SU-DHL-6 (cell line): Measurements from ENCODE around the gene KCNE5.
"Not testable (repeated sequence)": the region's sequence is repeated elsewhere in the genome, so short reads cannot be mapped to it uniquely, and the experiment has no call there.

Experiments
- H2AFZ ChIP-seq: fragments of 200-600 bp; sonication (generic); 2 replicates; pipeline ENCODE4 v1.6.1; 2014; ENCODE audit warnings: low read depth, mild to moderate bottlenecking, moderate library complexity, mixed read lengths, antibody characterized with exemption, low read length; ENCODE audit not compliant: severe bottlenecking
- H3F3A ChIP-seq: fragments of 200-600 bp; shearing (Covaris generic); 2 replicates; pipeline ENCODE4 v1.6.0; 2016; ENCODE audit warnings: antibody characterized with exemption, mild to moderate bottlenecking; ENCODE audit not compliant: insufficient read depth
- H3K27ac ChIP-seq: fragments of 200-600 bp; sonication (generic); 2 replicates; pipeline ENCODE4 v1.5.1; 2016; ENCODE audit warnings: low read depth, mild to moderate bottlenecking, low read length, moderate library complexity, mixed read lengths
- H3K27me3 ChIP-seq: fragments of 200-600 bp; sonication (generic), shearing (Covaris generic); 2 replicates; pipeline ENCODE4 v1.6.0; 2014; ENCODE audit warnings: mild to moderate bottlenecking, low read length
- H3K36me3 ChIP-seq: fragments of 200-600 bp; sonication (generic); 2 replicates; pipeline ENCODE4 v1.6.1; 2014; ENCODE audit warnings: mild to moderate bottlenecking, low read length, mixed read lengths
- H3K4me2 ChIP-seq: fragments of 300-600, 200-600 bp; shearing (Covaris generic), sonication (generic); 2 replicates; pipeline ENCODE4 v1.6.0; 2014; ENCODE audit warnings: low read length, low read depth, mild to moderate bottlenecking; ENCODE audit not compliant: poor library complexity, severe bottlenecking
- H3K4me3 ChIP-seq: fragments of 200-600 bp; sonication (generic); 2 replicates; pipeline ENCODE4 v1.5.1; 2014; ENCODE audit warnings: antibody characterized with exemption, low read length, mild to moderate bottlenecking, mixed read lengths; ENCODE audit not compliant: insufficient read depth, poor library complexity, severe bottlenecking
- H3K79me2 ChIP-seq: fragments of 200-600 bp; sonication (generic); 2 replicates; pipeline ENCODE4 v1.6.1; 2014; ENCODE audit warnings: mild to moderate bottlenecking, low read length, moderate library complexity; ENCODE audit not compliant: insufficient read depth
- H3K9ac ChIP-seq: fragments of 200-600 bp; sonication (generic); 2 replicates; pipeline ENCODE4 v1.7.0; 2014; ENCODE audit warnings: mild to moderate bottlenecking, low read length
- H3K9me2 ChIP-seq: fragments of 200-600 bp; sonication (generic); replicated peaks from 2 replicates; pipeline ENCODE4 v1.6.1; 2014; ENCODE audit warnings: low read length; ENCODE audit not compliant: insufficient read depth
- H3K9me3 ChIP-seq: fragments of 200-600 bp; sonication (generic); 2 replicates; pipeline ENCODE4 v1.6.1; 2014; ENCODE audit warnings: low read length, mixed read lengths; ENCODE audit not compliant: insufficient read depth
- H4K20me1 ChIP-seq: fragments of 200-600 bp; sonication (generic); 2 replicates; pipeline ENCODE4 v1.6.1; 2014; ENCODE audit warnings: low read depth, mild to moderate bottlenecking, antibody characterized with exemption, low read length, moderate library complexity, mixed read lengths
- EZH2phosphoT487 ChIP-seq: fragments of 200-600 bp; sonication (generic), shearing (Covaris generic); conservative IDR thresholded peaks from 2 replicates; pipeline ENCODE4 v1.6.1; 2018; ENCODE audit warnings: mild to moderate bottlenecking, antibody characterized with exemption, low read length, moderate library complexity, mixed read lengths
- TF ChIP-seq, protein P1 (sequence below): fragments of 200-600 bp; sonication (generic); IDR thresholded peaks from one replicate; pipeline ENCODE4 v1.5.1; 2017; ENCODE audit warnings: antibody characterized with exemption, mild to moderate bottlenecking, low read length, moderate library complexity; ENCODE audit not compliant: insufficient read depth, poor library complexity, severe bottlenecking

KCNE5 gene

GRCh38 chrX:109578916-109579315 lies 46.1 kb downstream of the KCNE5 start:
- Histone ChIP-seq H3K79me2 (no peaks in the 10 kb centered on the region), H4K20me1 (no peaks in the 10 kb centered on the region), H3F3A (no peaks in the 10 kb centered on the region), H3K27ac (no peak overlapping the region), H3K27me3 (no peaks in the 10 kb centered on the region), H3K9me2 (no peaks in the 10 kb centered on the region), H3K4me3 (no peak overlapping the region), H3K9me3 (no peaks in the 10 kb centered on the region), H3K36me3 (no peaks in the 10 kb centered on the region), H3K9ac (no peak overlapping the region), H2AFZ (no peak overlapping the region), H3K4me2 (no peak overlapping the region)
- TF ChIP-seq, protein P1, sequence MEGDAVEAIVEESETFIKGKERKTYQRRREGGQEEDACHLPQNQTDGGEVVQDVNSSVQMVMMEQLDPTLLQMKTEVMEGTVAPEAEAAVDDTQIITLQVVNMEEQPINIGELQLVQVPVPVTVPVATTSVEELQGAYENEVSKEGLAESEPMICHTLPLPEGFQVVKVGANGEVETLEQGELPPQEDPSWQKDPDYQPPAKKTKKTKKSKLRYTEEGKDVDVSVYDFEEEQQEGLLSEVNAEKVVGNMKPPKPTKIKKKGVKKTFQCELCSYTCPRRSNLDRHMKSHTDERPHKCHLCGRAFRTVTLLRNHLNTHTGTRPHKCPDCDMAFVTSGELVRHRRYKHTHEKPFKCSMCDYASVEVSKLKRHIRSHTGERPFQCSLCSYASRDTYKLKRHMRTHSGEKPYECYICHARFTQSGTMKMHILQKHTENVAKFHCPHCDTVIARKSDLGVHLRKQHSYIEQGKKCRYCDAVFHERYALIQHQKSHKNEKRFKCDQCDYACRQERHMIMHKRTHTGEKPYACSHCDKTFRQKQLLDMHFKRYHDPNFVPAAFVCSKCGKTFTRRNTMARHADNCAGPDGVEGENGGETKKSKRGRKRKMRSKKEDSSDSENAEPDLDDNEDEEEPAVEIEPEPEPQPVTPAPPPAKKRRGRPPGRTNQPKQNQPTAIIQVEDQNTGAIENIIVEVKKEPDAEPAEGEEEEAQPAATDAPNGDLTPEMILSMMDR = no peak
- no peak for TF ChIP-seq EZH2phosphoT487

- H3K36me3 ChIP-seq = no peaks in the 10 kb centered on the region
Measured at GRCh38 chrX:109577055-109577454, 47.9 kb downstream of the KCNE5 start.

DNA sequence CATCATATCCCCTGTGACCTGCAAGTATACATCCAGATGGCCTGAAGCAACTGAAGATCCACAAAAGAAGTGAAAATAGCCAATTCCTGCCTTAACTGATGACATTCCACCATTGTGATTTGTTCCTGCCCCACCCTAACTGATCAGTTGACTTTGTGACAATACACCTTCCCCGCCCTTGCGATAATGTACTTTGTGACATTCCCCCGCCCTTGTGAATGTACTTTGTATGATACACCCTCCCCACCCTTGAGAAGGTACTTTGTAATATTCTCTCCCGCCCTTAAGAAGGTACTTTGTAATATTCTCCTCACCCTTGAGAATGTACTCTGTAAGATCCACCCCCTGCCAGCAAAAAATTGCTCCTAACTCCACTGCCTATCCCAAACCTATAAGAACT lies 48.9 kb downstream of the KCNE5 start:
- H2AFZ ChIP-seq, H3K4me2 ChIP-seq, H3F3A ChIP-seq, H3K4me3 ChIP-seq, H3K9me3 ChIP-seq, H3K9ac ChIP-seq, H3K36me3 ChIP-seq, H3K79me2 ChIP-seq, H3K27ac ChIP-seq, H3K27me3 ChIP-seq, H3K9me2 ChIP-seq, H4K20me1 ChIP-seq: not testable (repeated sequence)

More at GRCh38 chrX:109577055-109577454, 47.9 kb downstream of the KCNE5 start:
- Histone ChIP-seq H3K27ac (no peak overlapping the region), H3K79me2 (no peaks in the 10 kb centered on the region), H3K9me2 (no peaks in the 10 kb centered on the region), H4K20me1 (no peaks in the 10 kb centered on the region), H3K9ac (no peak overlapping the region), H2AFZ (no peak overlapping the region), H3K27me3 (no peaks in the 10 kb centered on the region), H3K4me3 (no peak overlapping the region), H3K4me2 (no peak overlapping the region), H3F3A (no peaks in the 10 kb centered on the region), H3K9me3 (no peaks in the 10 kb centered on the region)
- TF ChIP-seq, protein P1 = no peak
- no peak for TF ChIP-seq EZH2phosphoT487
